C1 segment of cervical spinal cord (tissue), 14 donors: ENCODE results near the gene NFAT5.
"Not testable (repeated sequence)": the region's sequence is repeated elsewhere in the genome, so short reads cannot be mapped to it uniquely, and the experiment has no call there.

Experiments used
- DNase-seq, 14 donors: peaks; one replicate each; lab custom pipeline; 2025; lab: John Stamatoyannopoulos, UW

The NFAT5 gene

GRCh38 chr16:69565671-69566239 is at the start of gene NFAT5:
Gene NFAT5, plus strand, starts transcription at chr16:69565966. Its CDS starts 336 bp downstream, at chr16:69566302.
- peak; percentile 13 to 97 (median 86) for DNase-seq

GRCh38 chr16:69517914-69518313 is 47.9 kb upstream of the NFAT5 start:
- not testable (repeated sequence) for DNase-seq

GRCh38 chr16:69520413-69520799 is 45.4 kb upstream of the NFAT5 start:
- DNase-seq, result no peak

- DNase-seq, result no peak
These were observed 44.8 kb upstream of the NFAT5 start for GRCh38 chr16:69520800-69521602.

- no peak for DNase-seq
These were observed 43.7 kb upstream of the NFAT5 start for GRCh38 chr16:69522041-69522578.

GRCh38 chr16:69522732-69523404 is 42.9 kb upstream of the NFAT5 start:
- no peak for DNase-seq

- DNase-seq, result no peak
These were observed 42.0 kb upstream of the NFAT5 start for GRCh38 chr16:69523566-69524305.

GRCh38 chr16:69526831-69527655 is 38.7 kb upstream of the NFAT5 start:
- no peak for DNase-seq

GRCh38 chr16:69531988-69532387 is 33.8 kb upstream of the NFAT5 start:
- DNase-seq, result no peak

GRCh38 chr16:69532641-69533455 is 32.9 kb upstream of the NFAT5 start:
- no peak for DNase-seq

GRCh38 chr16:69534720-69535119 is 31.0 kb upstream of the NFAT5 start:
- no peak for DNase-seq

- no peak for DNase-seq
These were observed 30.4 kb upstream of the NFAT5 start for GRCh38 chr16:69535123-69536050.

- no peak for DNase-seq
These were observed 28.1 kb upstream of the NFAT5 start for GRCh38 chr16:69537706-69538080.

GRCh38 chr16:69538808-69539207 is 27.0 kb upstream of the NFAT5 start:
- DNase-seq, result no peak

GRCh38 chr16:69542974-69543373 is 22.8 kb upstream of the NFAT5 start:
- no peak for DNase-seq

GRCh38 chr16:69544088-69544487 is 21.7 kb upstream of the NFAT5 start:
- no peak for DNase-seq

GRCh38 chr16:69546663-69547062 is 19.1 kb upstream of the NFAT5 start:
- not testable (repeated sequence) for DNase-seq

- no peak for DNase-seq
These were observed 12.4 kb upstream of the NFAT5 start for GRCh38 chr16:69553332-69553731.

- DNase-seq, result no peak
These were observed 11.3 kb upstream of the NFAT5 start for GRCh38 chr16:69554495-69554894.
